ENCODE measurements around the gene SERPIND1.

Gene SERPIND1

GRCh38 chr22:20761536-20761935, 12.4 kb upstream of the SERPIND1 start:
- no peak for TF ChIP-seq CTCF (conservative IDR thresholded peaks at IDR 0.05; ENCODE audit: low read depth, low read length)
- Histone ChIP-seq H3K4me2 (no peak overlapping the region), H3K9ac (no peak overlapping the region), H4K20me1 (ENCODE audit: insufficient read depth) (no peaks in the 10 kb centered on the region), H3K27me3 (ENCODE audit: insufficient read depth, low read depth) (no peaks in the 10 kb centered on the region), H2AFZ (ENCODE audit: low read depth) (no peak overlapping the region), H3K4me3 (IDR thresholded peaks at IDR 0.05; ENCODE audit: insufficient read depth, low read depth, low read length) (no peak overlapping the region), H3K36me3 (ENCODE audit: insufficient read depth) (no peaks in the 10 kb centered on the region), H3K4me1 (ENCODE audit: low read depth, poor library complexity, severe bottlenecking) (no peaks in the 10 kb centered on the region), H3K27ac (no peak overlapping the region), H3K79me2 (ENCODE audit: insufficient read depth, low read depth) (no peaks in the 10 kb centered on the region)

- Histone ChIP-seq H3K27ac (no peak overlapping the region), H3K4me1 (ENCODE audit: low read depth, poor library complexity, severe bottlenecking) (no peaks in the 10 kb centered on the region), H3K4me3 (IDR thresholded peaks at IDR 0.05; ENCODE audit: insufficient read depth, low read depth, low read length) (no peak overlapping the region), H3K9ac (no peak overlapping the region), H4K20me1 (ENCODE audit: insufficient read depth) (no peaks in the 10 kb centered on the region), H3K36me3 (ENCODE audit: insufficient read depth) (no peaks in the 10 kb centered on the region), H3K4me2 (no peak overlapping the region), H3K79me2 (ENCODE audit: insufficient read depth, low read depth) (no peaks in the 10 kb centered on the region), H3K27me3 (ENCODE audit: insufficient read depth, low read depth) (no peaks in the 10 kb centered on the region), H2AFZ (ENCODE audit: low read depth) (no peak overlapping the region)
- no peak for TF ChIP-seq CTCF (conservative IDR thresholded peaks at IDR 0.05; ENCODE audit: low read depth, low read length)
Observed at GRCh38 chr22:20762233-20762796, 11.6 kb upstream of the SERPIND1 start.

GRCh38 chr22:20763630-20764470, 10.1 kb upstream of the SERPIND1 start:
- no peaks in the 10 kb centered on the region for H3K36me3 ChIP-seq (ENCODE audit: insufficient read depth)
- no peak overlapping the region for H3K4me2 ChIP-seq
- H3K4me1 ChIP-seq (ENCODE audit: low read depth, poor library complexity, severe bottlenecking): no peaks in the 10 kb centered on the region
- H3K27me3 ChIP-seq (ENCODE audit: insufficient read depth, low read depth): no peaks in the 10 kb centered on the region
- H2AFZ ChIP-seq (ENCODE audit: low read depth): no peak overlapping the region
- no peak overlapping the region for H3K4me3 ChIP-seq (IDR thresholded peaks at IDR 0.05; ENCODE audit: insufficient read depth, low read depth, low read length)
- H3K79me2 ChIP-seq (ENCODE audit: insufficient read depth, low read depth): no peaks in the 10 kb centered on the region
- no peak overlapping the region for H3K9ac ChIP-seq
- no peak overlapping the region for H3K27ac ChIP-seq
- TF ChIP-seq CTCF (conservative IDR thresholded peaks at IDR 0.05; ENCODE audit: low read depth, low read length): no peak
- no peaks in the 10 kb centered on the region for H4K20me1 ChIP-seq (ENCODE audit: insufficient read depth)

GRCh38 chr22:20764471-20764720, 9.5 kb upstream of the SERPIND1 start:
- no peak overlapping the region for H3K4me2 ChIP-seq
- no peak overlapping the region for H3K4me3 ChIP-seq (IDR thresholded peaks at IDR 0.05; ENCODE audit: insufficient read depth, low read depth, low read length)
- no peak overlapping the region for H3K9ac ChIP-seq
- TF ChIP-seq CTCF (conservative IDR thresholded peaks at IDR 0.05; ENCODE audit: low read depth, low read length): no peak
- H3K4me1 ChIP-seq (ENCODE audit: low read depth, poor library complexity, severe bottlenecking): no peaks in the 10 kb centered on the region
- H3K27me3 ChIP-seq (ENCODE audit: insufficient read depth, low read depth): no peaks in the 10 kb centered on the region
- no peak overlapping the region for H2AFZ ChIP-seq (ENCODE audit: low read depth)
- no peak overlapping the region for H3K27ac ChIP-seq
- H3K79me2 ChIP-seq (ENCODE audit: insufficient read depth, low read depth): no peaks in the 10 kb centered on the region
- H4K20me1 ChIP-seq (ENCODE audit: insufficient read depth): no peaks in the 10 kb centered on the region
- H3K36me3 ChIP-seq (ENCODE audit: insufficient read depth): no peaks in the 10 kb centered on the region
